H1 (cell line): Measurements from ENCODE around the gene PDE5A. TPM values are rescaled to one million over a fixed set of nuclear protein-coding genes. Genes with fewer than 3 reads are reported as not detected.

ENCODE experiments used
- CTCF ChIA-PET: fragments of 300-600 bp; sonication (Branson Sonifier 250); formaldehyde crosslinking; loops from one replicate; lab custom pipeline; 2021; ENCODE audit not compliant: partially characterized antibody; lab: Charles Lee
- POLR2A ChIA-PET: fragments of 300-600 bp; sonication (Branson Sonifier 250); formaldehyde crosslinking; loops from one replicate; lab custom pipeline; 2021; ENCODE audit warnings: inconsistent platforms; ENCODE audit not compliant: partially characterized antibody; lab: Charles Lee
- DNase-seq, 2 experiments: peaks; one replicate each; pipeline versions ENCODE4 v3.0.0 to v3.0.0-alpha.2; 2010 to 2022; ENCODE audit warnings: low spot score in 2 of 2, low read depth in 1 of 2, mixed read lengths in 1 of 2
- FAIRE-seq: peaks from 2 replicates; lab custom pipeline; 2011; peaks lifted over from hg19 to GRCh38; lab: Jason Lieb, UNC
- H2AFZ ChIP-seq: 2 replicates; pipeline ENCODE4 v1.8.1; 2012; ENCODE audit warnings: low read length, inconsistent platforms
- H2AK5ac ChIP-seq: 2 replicates; pipeline ENCODE4 v1.6.1; 2013; ENCODE audit warnings: low read depth, low read length
- H2BK120ac ChIP-seq: replicated peaks from 2 replicates; pipeline ENCODE3; 2013; ENCODE audit warnings: low read depth, low read length, inconsistent platforms
- H2BK12ac ChIP-seq: 2 replicates; pipeline ENCODE4 v1.6.1; 2013; ENCODE audit warnings: low read depth, low read length
- H2BK15ac ChIP-seq: 2 replicates; pipeline ENCODE4 v1.6.1; 2013; ENCODE audit warnings: low read length
- H2BK20ac ChIP-seq: 2 replicates; pipeline ENCODE4 v1.6.1; 2013; ENCODE audit warnings: low read length
- H2BK5ac ChIP-seq: 2 replicates; pipeline ENCODE4 v1.6.1; 2013; ENCODE audit warnings: low read depth, low read length
- H3K14ac ChIP-seq: 2 replicates; pipeline ENCODE4 v1.6.1; 2013; ENCODE audit warnings: inconsistent platforms; ENCODE audit not compliant: insufficient read length
- H3K18ac ChIP-seq: 2 replicates; pipeline ENCODE4 v1.6.1; 2013; ENCODE audit warnings: low read length; ENCODE audit errors: extremely low read depth
- H3K23ac ChIP-seq: 2 replicates; pipeline ENCODE4 v1.6.1; 2013; ENCODE audit warnings: inconsistent platforms; ENCODE audit not compliant: insufficient read length
- H3K23me2 ChIP-seq: 2 replicates; pipeline ENCODE4 v1.6.1; 2013; ENCODE audit warnings: low read depth, low read length
- H3K27ac ChIP-seq: 2 replicates; pipeline ENCODE4 v1.6.1; 2011; ENCODE audit warnings: low read depth, low read length, inconsistent platforms
- H3K27me3 ChIP-seq, 4 experiments: replicated peaks in 1 of 4; 1 replicate in 1 of 4; 2 replicates in 3 of 4; pipeline versions ENCODE4 v1.6.1 to v1.8.1; 2011 to 2013; ENCODE audit warnings: low read length in 3 of 4, mild to moderate bottlenecking in 3 of 4, inconsistent platforms in 2 of 4, mixed read lengths in 2 of 4, moderate library complexity in 1 of 4; ENCODE audit not compliant: control insufficient read depth in 3 of 4, insufficient read depth in 3 of 4; ENCODE audit errors: extremely low read depth in 1 of 4
- H3K36me3 ChIP-seq, 4 experiments: 2 replicates each; pipeline versions ENCODE4 v1.6.1 to v1.8.1; 2011 to 2013; ENCODE audit warnings: mild to moderate bottlenecking in 4 of 4, low read length in 3 of 4, moderate library complexity in 2 of 4, control low read depth in 1 of 4, inconsistent platforms in 1 of 4; ENCODE audit not compliant: insufficient read depth in 4 of 4, control insufficient read depth in 2 of 4
- H3K4ac ChIP-seq: replicated peaks from 2 replicates; pipeline ENCODE3; 2013; ENCODE audit warnings: low read length, low read depth, mixed read lengths, inconsistent platforms; ENCODE audit not compliant: insufficient read length
- H3K4me1 ChIP-seq, 4 experiments: replicated peaks in 1 of 4; 1 replicate in 1 of 4; 2 replicates in 3 of 4; pipeline versions ENCODE4 v1.6.1 to v1.8.1; 2011 to 2013; ENCODE audit warnings: low read length in 3 of 4, inconsistent platforms in 2 of 4, mixed read lengths in 1 of 4; ENCODE audit not compliant: insufficient read depth in 4 of 4, control insufficient read depth in 3 of 4
- H3K4me2 ChIP-seq, 2 experiments: 2 replicates each; pipeline versions ENCODE4 v1.6.1 to v1.8.1; 2011 to 2013; ENCODE audit warnings: low read depth in 2 of 2, low read length in 2 of 2, control low read depth in 1 of 2, inconsistent platforms in 1 of 2, mild to moderate bottlenecking in 1 of 2; ENCODE audit not compliant: insufficient read depth in 1 of 2
- H3K4me3 ChIP-seq, 4 experiments: fragments of 200-600, 300-600 bp in 1 of 4; sonication (generic), shearing (Covaris generic), sonication (Bioruptor Twin) in 1 of 4; 2 replicates each; pipeline versions ENCODE4 v1.5.1 to v1.8.1; 2011 to 2016; ENCODE audit warnings: low read length in 4 of 4, low read depth in 3 of 4, control low read depth in 2 of 4, inconsistent platforms in 2 of 4, mild to moderate bottlenecking in 2 of 4, mixed read lengths in 1 of 4, moderate library complexity in 1 of 4; ENCODE audit not compliant: insufficient read depth in 2 of 4; ENCODE audit errors: extremely low read depth in 1 of 4
- H3K56ac ChIP-seq: replicated peaks from 2 replicates; pipeline ENCODE3; 2013; ENCODE audit warnings: low read depth, mild to moderate bottlenecking, mixed read lengths, low read length, inconsistent platforms; ENCODE audit not compliant: insufficient read length
- H3K79me1 ChIP-seq: 2 replicates; pipeline ENCODE4 v1.6.1; 2013; ENCODE audit warnings: low read depth, low read length, control low read depth
- H3K79me2 ChIP-seq, 2 experiments: 2 replicates each; pipeline versions ENCODE4 v1.6.1 to v1.8.1; 2012 to 2013; ENCODE audit warnings: low read length in 2 of 2, mild to moderate bottlenecking in 2 of 2, inconsistent platforms in 1 of 2; ENCODE audit not compliant: insufficient read depth in 2 of 2, control insufficient read depth in 1 of 2
- H3K9ac ChIP-seq, 4 experiments: replicated peaks in 1 of 4; 1 replicate in 1 of 4; 2 replicates in 3 of 4; pipeline versions ENCODE4 v1.6.1 to v1.8.1; 2011 to 2013; ENCODE audit warnings: low read depth in 3 of 4, low read length in 3 of 4, control low read depth in 2 of 4, mild to moderate bottlenecking in 2 of 4, moderate library complexity in 2 of 4, inconsistent platforms in 1 of 4; ENCODE audit errors: extremely low read depth in 1 of 4
- H3K9me3 ChIP-seq, 2 experiments: 2 replicates each; pipeline versions ENCODE4 v1.6.1 to v1.8.1; 2012 to 2013; ENCODE audit warnings: mild to moderate bottlenecking in 2 of 2, moderate library complexity in 2 of 2, control low read depth in 1 of 2, inconsistent platforms in 1 of 2, low read depth in 1 of 2, low read length in 1 of 2, mixed read lengths in 1 of 2; ENCODE audit not compliant: insufficient read depth in 2 of 2
- H4K20me1 ChIP-seq, 2 experiments: replicated peaks in 1 of 2; 2 replicates each; pipeline versions ENCODE3 to v1.8.1; 2011 to 2013; ENCODE audit warnings: inconsistent platforms in 2 of 2, low read length in 2 of 2, mild to moderate bottlenecking in 1 of 2; ENCODE audit not compliant: insufficient read depth in 2 of 2, control insufficient read depth in 1 of 2
- H4K5ac ChIP-seq: 2 replicates; pipeline ENCODE4 v1.6.1; 2013; ENCODE audit warnings: low read length, low read depth, mixed read lengths, inconsistent platforms; ENCODE audit not compliant: insufficient read length
- H4K8ac ChIP-seq: 2 replicates; pipeline ENCODE4 v1.8.0; 2013; ENCODE audit warnings: mild to moderate bottlenecking, moderate library complexity, low read length, inconsistent platforms; ENCODE audit not compliant: insufficient read depth; ENCODE audit errors: extremely low read depth
- H4K91ac ChIP-seq: replicated peaks from 2 replicates; pipeline ENCODE3; 2013; ENCODE audit warnings: low read length, mixed read lengths, inconsistent platforms; ENCODE audit not compliant: insufficient read length
- CEBPB ChIP-seq: IDR thresholded peaks from 2 replicates; pipeline ENCODE4 v1.6.1; 2012; ENCODE audit warnings: low read depth, low read length
- RAD21 ChIP-seq, 2 experiments: IDR thresholded peaks in 1 of 2; conservative IDR thresholded peaks in 1 of 2; 2 replicates each; pipeline ENCODE4 v1.6.1; 2011; ENCODE audit warnings: low read depth in 2 of 2, low read length in 2 of 2, improper control_type of control experiment in 1 of 2, inconsistent platforms in 1 of 2, mild to moderate bottlenecking in 1 of 2, moderate library complexity in 1 of 2
- WGBS, 2 experiments: shearing (Covaris generic) in 1 of 2; methylation state at CpG; one replicate each; pipeline versions ENCODE4 v1.1.6 to v1.1.7; 2013 to 2015; ENCODE audit warnings: low lambda C conversion rate in 2 of 2, mixed read lengths in 2 of 2, inconsistent platforms in 1 of 2, low coverage in 1 of 2, missing lambda C conversion rate in 1 of 2; ENCODE audit not compliant: insufficient replicate concordance in 2 of 2, insufficient coverage in 1 of 2, insufficient read length in 1 of 2; ENCODE audit errors: extremely low coverage in 1 of 2, missing lambda C conversion rate in 1 of 2; 5-methylcytosine and 5-hydroxymethylcytosine counted together
- polyA plus RNA-seq, 7 experiments: library from polyadenylated mRNA; depleted of rRNA in 3 of 7; stranded (reverse) in 5 of 7; unstranded in 2 of 7; fragments of >200 nt in 5 of 7; fragments of 200-250 nt in 2 of 7; gene quantifications; 1 replicate in 5 of 7; 2 replicates in 1 of 7; 4 replicates in 1 of 7; pipeline versions ENCODE4 v1.2.1 to v1.2.3, GENCODE V29; 2011 to 2013; ENCODE audit warnings: missing spikeins in 2 of 7, mixed read lengths in 2 of 7
- total RNA-seq: library from RNA; stranded (reverse); fragmentation: NEBNext Ultra II Directional; extraction: Animal tissue kit (Norgen Biotek cat#: 25700); gene quantifications from 2 replicates; pipeline ENCODE4 v1.2.1, GENCODE V29; 2021

The PDE5A gene
- total and polyA plus RNA-seq, 2 of the 8 experiments (the other 6 are each of a cell fraction or from before 2014, with no cell fraction given), result 5.6 to 32.4 TPM

GRCh38 chr4:119579823-119580222 is 48.8 kb downstream of the PDE5A start:
- H4K20me1 ChIP-seq, result no peaks in the 10 kb centered on the region
- no peak overlapping the region for H4K5ac ChIP-seq
- H3K4me1 ChIP-seq, result peaks cover 0 to 3% (median 0%) of the 10 kb centered on the region in 4 experiments; a peak in 1 of 7 replicates
- no peak overlapping the region for H2BK120ac ChIP-seq
- H3K4me2 ChIP-seq, result no peak overlapping the region
- no peaks in the 10 kb centered on the region; a peak in 4 of 8 replicates for H3K36me3 ChIP-seq
- H3K56ac ChIP-seq, result no peak overlapping the region
- H3K79me2 ChIP-seq, result peaks cover 0 to 5% of the 10 kb centered on the region in 2 experiments; a peak in 2 of 4 replicates
- H2BK15ac ChIP-seq, result no peak overlapping the region
- H3K4me3 ChIP-seq, result no peak overlapping the region
- FAIRE-seq, result no peak
- no peak overlapping the region for H4K91ac ChIP-seq
- H2BK20ac ChIP-seq, result no peak overlapping the region
- WGBS, 2 experiments, result 83% methylated on average over 5 of the region's 5 CpGs; no CpG with 5 or more reads in 1 of the 2 experiments
- no peak overlapping the region for H3K18ac ChIP-seq
- no peak overlapping the region for H3K9ac ChIP-seq
- no peaks in the 10 kb centered on the region for H3K23me2 ChIP-seq
- no peak overlapping the region for H3K14ac ChIP-seq
- no peak overlapping the region for H2BK5ac ChIP-seq
- H3K9me3 ChIP-seq, result no peaks in the 10 kb centered on the region
- H3K79me1 ChIP-seq, result no peaks in the 10 kb centered on the region
- H2BK12ac ChIP-seq, result no peak overlapping the region
- H3K23ac ChIP-seq, result no peak overlapping the region
- no peaks in the 10 kb centered on the region for H3K27me3 ChIP-seq
- no peak overlapping the region for H3K4ac ChIP-seq
- H2AK5ac ChIP-seq, result no peak overlapping the region
- ChIA-PET POLR2A (no interaction called here), CTCF (interaction anchor here (0.8 kb wide), 1 partner anchor 11 kb away, joined by 7 read pairs; no protein-coding TSS in a partner anchor)
- DNase-seq, result no peak
- H3K27ac ChIP-seq, result no peak overlapping the region
- TF ChIP-seq RAD21 (IDR thresholded peaks at IDR 0.05 in 1 of 2, conservative IDR thresholded peaks at IDR 0.05 in 1 of 2; ENCODE audit: low read depth in 2 of 2, low read length in 2 of 2), result peak in 1 of 2 experiments; percentile 20; a peak in 3 of 4 replicates
- no peak for TF ChIP-seq CEBPB
- H4K8ac ChIP-seq, result no peak overlapping the region
- no peak overlapping the region for H2AFZ ChIP-seq
